Pulmonary artery endothelial cell (primary cell): ENCODE results near the gene SPPL2A. TPM values are rescaled to one million over a fixed set of nuclear protein-coding genes. Genes with fewer than 3 reads are reported as not detected.
A peak's percentile ranks its signal among the peaks of the same experiment; 100 is the strongest.
"Not testable (repeated sequence)": the region's sequence is repeated elsewhere in the genome, so short reads cannot be mapped to it uniquely, and the experiment has no call there.

Source experiments
- DNase-seq: peaks from one replicate; pipeline ENCODE4 v3.0.0-alpha.2; 2011; ENCODE audit warnings: low read depth, low spot score
- total RNA-seq: library from RNA; depleted of rRNA; stranded (reverse); fragments of >200 nt; gene quantifications from 2 replicates; pipeline ENCODE4 v1.2.3, GENCODE V29; 2014

SPPL2A gene
- total RNA-seq = 71.3 and 115 TPM in 2 replicates

GRCh38 chr15:50765195-50765967 lies at the start of gene SPPL2A:
SPPL2A (minus strand) TSS chr15:50765706; CDS start chr15:50765533, 173 bp downstream.
- peak; percentile 57 for DNase-seq

GRCh38 chr15:50814634-50815033 lies 49.1 kb upstream of the SPPL2A start:
- no peak for DNase-seq

GRCh38 chr15:50813865-50814264 lies 48.4 kb upstream of the SPPL2A start:
- DNase-seq = no peak

- no peak for DNase-seq
These were observed 47.6 kb upstream of the SPPL2A start for GRCh38 chr15:50813089-50813488.

GRCh38 chr15:50812181-50812506 lies 46.6 kb upstream of the SPPL2A start:
- not testable (repeated sequence) for DNase-seq

- DNase-seq = not testable (repeated sequence)
These were observed 46.1 kb upstream of the SPPL2A start for GRCh38 chr15:50811461-50812180.

GRCh38 chr15:50810128-50810527 lies 44.6 kb upstream of the SPPL2A start:
- no peak for DNase-seq

- no peak for DNase-seq
These were observed 43.2 kb upstream of the SPPL2A start for GRCh38 chr15:50808728-50809127.

GRCh38 chr15:50803479-50804180 lies 38.1 kb upstream of the SPPL2A start:
- DNase-seq = no peak

- no peak for DNase-seq
These were observed 35.2 kb upstream of the SPPL2A start for GRCh38 chr15:50800715-50801114.

GRCh38 chr15:50798684-50799083 lies 33.2 kb upstream of the SPPL2A start:
- DNase-seq = no peak

- DNase-seq = no peak
These were observed 32.4 kb upstream of the SPPL2A start for GRCh38 chr15:50797926-50798325.

- DNase-seq = no peak
These were observed 26.0 kb upstream of the SPPL2A start for GRCh38 chr15:50791486-50791885.

GRCh38 chr15:50790778-50791453 lies 25.4 kb upstream of the SPPL2A start:
- DNase-seq = no peak

GRCh38 chr15:50786871-50787270 lies 21.4 kb upstream of the SPPL2A start:
- no peak for DNase-seq

- DNase-seq = no peak
These were observed 20.9 kb upstream of the SPPL2A start for GRCh38 chr15:50786438-50786837.

- no peak for DNase-seq
These were observed 18.4 kb upstream of the SPPL2A start for GRCh38 chr15:50783895-50784294.

- DNase-seq = no peak
These were observed 17.9 kb upstream of the SPPL2A start for GRCh38 chr15:50783411-50783810.

- no peak for DNase-seq
These were observed 12.6 kb upstream of the SPPL2A start for GRCh38 chr15:50778086-50778485.

- DNase-seq = no peak
These were observed 11.5 kb upstream of the SPPL2A start for GRCh38 chr15:50777042-50777441.

GRCh38 chr15:50774450-50774849 lies 8.9 kb upstream of the SPPL2A start:
- no peak for DNase-seq

- no peak for DNase-seq
These were observed 7.9 kb upstream of the SPPL2A start for GRCh38 chr15:50773389-50773788.
